Testis (tissue), 3 donors: ENCODE measurements around the gene CENPX. TPM values are rescaled to one million over a fixed set of nuclear protein-coding genes. Genes with fewer than 3 reads are reported as not detected.
"Not testable (repeated sequence)": the region's sequence is repeated elsewhere in the genome, so short reads cannot be mapped to it uniquely, and the experiment has no call there.

ENCODE experiments used
- DNase-seq: peaks from one replicate; pipeline ENCODE4 v3.0.0-alpha.2; 2019
- H3K27ac ChIP-seq, 2 donors: fragments of 200-600 bp; sonication (generic); one replicate each; pipeline ENCODE4 v1.5.1; 2019
- H3K27me3 ChIP-seq: fragments of 200-600 bp; sonication (generic); one replicate; pipeline ENCODE4 v1.5.1; 2019
- H3K36me3 ChIP-seq: fragments of 200-600 bp; sonication (generic); one replicate; pipeline ENCODE4 v1.5.1; 2017; ENCODE audit warnings: low read depth; ENCODE audit errors: missing control alignments
- H3K4me1 ChIP-seq: fragments of 200-600 bp; sonication (generic); one replicate; pipeline ENCODE4 v1.5.1; 2019
- H3K4me3 ChIP-seq, 2 donors: fragments of 200-600 bp; sonication (generic); one replicate each; pipeline ENCODE4 v1.5.1; 2017 to 2019
- H3K9me3 ChIP-seq: fragments of 200-600 bp; sonication (generic); one replicate; pipeline ENCODE4 v1.5.1; 2017
- CTCF ChIP-seq, 3 experiments: fragments of 450-650 bp in 2 of 3; fragments of 200-600 bp in 1 of 3; sonication (generic) in 1 of 3; IDR thresholded peaks; one replicate each; pipeline ENCODE4 v1.5.1; 2016 to 2019; ENCODE audit warnings: antibody characterized with exemption in 3 of 3, mild to moderate bottlenecking in 2 of 3, moderate library complexity in 1 of 3
- POLR2A ChIP-seq: fragments of 450-650 bp; IDR thresholded peaks from one replicate; pipeline ENCODE4 v1.6.1; 2017; ENCODE audit warnings: antibody characterized with exemption, mild to moderate bottlenecking, moderate library complexity
- WGBS, 2 donors: methylation state at CpG; one replicate each; pipeline ENCODE4 v1.1.5; 2018; 5-methylcytosine and 5-hydroxymethylcytosine counted together
- intact Hi-C: fragments of 100-400 bp; cut with DNase I; formaldehyde crosslinking; loops from one replicate; pipeline ENCODE4 v1.15.1; 2023; ENCODE audit warnings: low total_unique reads
- polyA plus RNA-seq: library from polyadenylated mRNA; stranded (reverse); fragments of 350-450 nt; fragmentation: Illumina TruSeq; extraction: RNeasy Lipid Tissue Mini Kit (QIAGEN cat#74804); gene quantifications from one replicate; pipeline ENCODE4 v1.2.3, GENCODE V29; 2014; ENCODE audit warnings: low read depth, low replicate concordance; ENCODE audit not compliant: insufficient read depth
- total RNA-seq, 2 donors: library from RNA; depleted of rRNA; stranded (reverse); fragments of >200 nt; gene quantifications; one replicate each; pipeline ENCODE4 v1.2.3, GENCODE V29; 2016

The CENPX gene
- total and polyA plus RNA-seq, 3 donors from 2014 or later = 43.0 to 51.8 (median 43.5) TPM

GRCh38 chr17:82041144-82041814, 18.6 kb upstream of the CENPX start:
- Histone ChIP-seq H3K27ac (no peak overlapping the region), H3K36me3 (no peaks in the 10 kb centered on the region), H3K27me3 (no peaks in the 10 kb centered on the region), H3K4me3 (no peak overlapping the region), H3K9me3 (no peaks in the 10 kb centered on the region), H3K4me1 (peaks cover 26% of the 10 kb centered on the region)
- DNase-seq = no peak
- intact Hi-C loops = no loop called here
- TF ChIP-seq CTCF (IDR thresholded peaks at IDR 0.05) (no peak), POLR2A (no peak)
- WGBS, 2 donors = 89 to 93% methylated on average over 17 of the region's 17 CpGs

DNA sequence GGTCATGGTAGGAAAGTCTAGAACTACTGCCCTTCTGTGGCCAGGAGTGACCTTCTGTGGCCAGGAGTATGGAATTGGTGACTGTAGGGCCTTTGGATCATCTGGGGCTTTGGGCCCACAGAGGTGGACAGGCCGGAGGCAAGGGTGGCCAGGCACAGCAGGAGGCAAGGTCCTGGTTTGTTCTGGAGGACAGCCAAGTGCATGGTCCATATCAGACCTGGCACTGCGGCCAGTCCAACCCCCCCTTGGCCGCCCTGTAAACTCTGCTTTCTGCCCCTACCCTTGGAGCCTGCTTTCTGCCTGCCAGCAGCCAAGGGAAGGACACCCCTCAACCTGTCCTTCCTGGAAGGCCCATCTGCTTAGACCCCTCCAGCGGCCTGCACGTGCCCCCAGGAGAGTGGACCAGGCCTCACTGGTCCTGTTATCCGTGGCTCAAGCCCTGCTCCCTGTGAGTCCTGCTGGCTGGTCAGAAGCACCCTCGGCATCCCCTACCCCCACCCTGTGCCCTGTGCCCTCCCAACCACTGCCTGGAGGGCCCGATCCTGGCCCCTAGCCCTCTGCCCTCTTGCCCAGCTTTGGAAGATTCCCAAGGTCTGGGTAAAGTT, 17.1 kb upstream of the CENPX start:
- 85 to 93% methylated on average over 7 to 8 of the region's 8 CpGs for WGBS, 2 donors
- no peak for TF ChIP-seq POLR2A
- no peak for TF ChIP-seq CTCF (IDR thresholded peaks at IDR 0.05)

DNA sequence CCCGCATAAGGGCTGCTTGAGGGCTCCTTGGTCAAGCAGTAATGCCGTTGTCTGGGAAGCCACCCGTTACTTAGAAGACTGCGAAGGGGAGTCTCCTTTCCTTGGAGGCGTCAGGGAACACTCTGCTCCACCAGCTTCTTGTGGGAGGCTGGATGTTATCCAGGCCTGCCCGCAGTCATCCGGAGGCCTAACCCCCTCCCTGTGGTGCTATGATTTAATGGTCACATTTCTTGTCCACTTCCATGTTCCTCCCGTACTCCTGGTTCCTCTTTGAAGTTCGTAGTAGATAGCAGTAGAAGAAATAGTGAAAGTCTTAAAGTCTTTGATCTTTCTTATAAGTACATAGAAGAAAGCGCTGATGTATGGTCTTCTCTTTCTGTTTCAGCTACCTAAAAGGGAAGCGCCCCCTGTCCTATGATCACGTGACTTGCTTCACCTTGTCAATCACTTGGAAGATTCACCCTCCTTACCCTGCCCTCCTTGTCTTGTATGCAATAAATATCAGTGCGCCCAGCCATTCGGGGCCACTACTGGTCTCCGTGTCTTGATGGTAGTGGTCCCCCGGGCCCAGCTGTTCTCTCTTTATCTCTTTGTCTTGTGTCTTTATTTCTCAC, 16.2 kb upstream of the CENPX start:
- H3K4me3 ChIP-seq, H3K27me3 ChIP-seq, H3K36me3 ChIP-seq, H3K9me3 ChIP-seq: not testable (repeated sequence)
- WGBS, 2 donors = 38 to 54% methylated on average over 16 of the region's 16 CpGs
- Histone ChIP-seq H3K4me1 (peaks cover 27% of the 10 kb centered on the region), H3K27ac (peak overlapping the region in 1 of 2 donors; percentile 47)
- intact Hi-C loops = loop anchor here (10.0 kb wide), 1 partner anchor 116 kb away; no protein-coding TSS in a partner anchor
- DNase-seq = peak; percentile 76

More for the DNA sequence above, 17.1 kb upstream of the CENPX start:
- no peaks in the 10 kb centered on the region for H3K9me3 ChIP-seq
- peaks cover 27% of the 10 kb centered on the region for H3K4me1 ChIP-seq
- no peaks in the 10 kb centered on the region for H3K36me3 ChIP-seq
- intact Hi-C loops = loop anchor here (10.0 kb wide), 1 partner anchor 115 kb away; no protein-coding TSS in a partner anchor
- no peaks in the 10 kb centered on the region for H3K27me3 ChIP-seq
- DNase-seq = no peak
- no peak overlapping the region for H3K27ac ChIP-seq
- no peak overlapping the region for H3K4me3 ChIP-seq

DNA sequence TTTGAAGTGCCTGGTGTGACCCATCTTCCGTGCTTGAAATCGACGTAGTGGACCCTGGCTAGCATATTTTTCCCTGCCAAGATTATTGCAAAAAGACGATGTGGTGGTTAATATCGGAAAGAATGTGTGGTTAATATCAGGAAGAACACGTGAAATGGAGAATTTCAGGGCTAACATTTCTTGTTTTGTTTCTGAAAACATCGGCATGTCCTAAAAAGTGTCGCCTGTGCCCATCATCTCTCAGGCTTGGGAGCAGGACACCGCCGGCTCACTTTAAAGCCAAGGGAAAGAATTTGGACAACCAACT, 15.2 kb upstream of the CENPX start:
- 6% methylated on average over 10 of the region's 10 CpGs for WGBS, 2 donors
- TF ChIP-seq POLR2A = no peak
- TF ChIP-seq CTCF (IDR thresholded peaks at IDR 0.05) = no peak
- Histone ChIP-seq H3K4me1 (peaks cover 27% of the 10 kb centered on the region), H3K4me3 (peak overlapping the region in 1 of 2 donors; percentile 73), H3K9me3 (no peaks in the 10 kb centered on the region), H3K36me3 (no peaks in the 10 kb centered on the region), H3K27me3 (no peaks in the 10 kb centered on the region), H3K27ac (peak overlapping the region; percentile 89 to 97)
- intact Hi-C loops = loop anchor here (10.0 kb wide), 1 partner anchor 117 kb away; no protein-coding TSS in a partner anchor
- DNase-seq = no peak

- Histone ChIP-seq H3K9me3 (no peaks in the 10 kb centered on the region), H3K27me3 (no peaks in the 10 kb centered on the region), H3K4me1 (peaks cover 30% of the 10 kb centered on the region), H3K4me3 (peak within 1 kb of the TSS; percentile 63 to 73), H3K27ac (peak within 1 kb of the TSS; percentile 89 to 97), H3K36me3 (no peaks in the 10 kb centered on the region)
- intact Hi-C loops = loop anchor here (10.0 kb wide), 1 partner anchor 118 kb away; no protein-coding TSS in a partner anchor
- peak; percentile 63 to 71 (median 67) for TF ChIP-seq CTCF (IDR thresholded peaks at IDR 0.05)
- peak; percentile 9 for TF ChIP-seq POLR2A
- WGBS, 2 donors = 0 to 1% methylated on average over 9 to 68 of the region's 92 CpGs
- peak; percentile 99 for DNase-seq
Observed at GRCh38 chr17:82037092-82037888, 14.6 kb upstream of the CENPX start, which contains the start of gene DCXR. Gene DCXR, minus strand, starts transcription at chr17:82037697. Its CDS starts 15 bp downstream, at chr17:82037682.
